CD14-positive monocyte (primary cell): ENCODE data around the gene BICDL1. TPM values are rescaled to one million over a fixed set of nuclear protein-coding genes. Genes with fewer than 3 reads are reported as not detected.

Source experiments
- DNase-seq, 3 donors: peaks; one replicate each; pipeline ENCODE4 v3.0.0-alpha.2; 2011 to 2022
- H2AFZ ChIP-seq: 2 replicates; pipeline ENCODE4 v1.6.0; 2012; ENCODE audit warnings: mild to moderate bottlenecking, low read depth, low read length, inconsistent platforms; ENCODE audit not compliant: insufficient read depth, poor library complexity, severe bottlenecking
- H3K27ac ChIP-seq, 2 donors: 1 replicate in 1 of 2; 2 replicates in 1 of 2; pipeline ENCODE4 v1.5.1; 2012 to 2013; ENCODE audit warnings: low read length in 2 of 2, control low read depth in 1 of 2, inconsistent platforms in 1 of 2, low read depth in 1 of 2, mild to moderate bottlenecking in 1 of 2
- H3K27me3 ChIP-seq, 2 donors: one replicate each; pipeline versions ENCODE4 v1.6.0 to v1.6.1; 2011 to 2013; ENCODE audit warnings: low read length in 2 of 2; ENCODE audit not compliant: control insufficient read depth in 2 of 2, insufficient read depth in 2 of 2
- H3K36me3 ChIP-seq, 2 donors: replicated peaks in 1 of 2; 1 replicate in 1 of 2; 2 replicates in 1 of 2; pipeline versions ENCODE4 v1.5.1 to v1.6.1; 2012 to 2013; ENCODE audit warnings: low read length in 2 of 2, control low read depth in 1 of 2, inconsistent platforms in 1 of 2, mild to moderate bottlenecking in 1 of 2; ENCODE audit not compliant: insufficient read depth in 2 of 2, control insufficient read depth in 1 of 2
- H3K4me1 ChIP-seq, 2 donors: 1 replicate in 1 of 2; 2 replicates in 1 of 2; pipeline versions ENCODE4 v1.5.1 to v1.6.1; 2012 to 2013; ENCODE audit warnings: low read length in 2 of 2, control low read depth in 1 of 2, inconsistent platforms in 1 of 2, mild to moderate bottlenecking in 1 of 2, moderate library complexity in 1 of 2; ENCODE audit not compliant: insufficient read depth in 2 of 2, control insufficient read depth in 1 of 2
- H3K4me2 ChIP-seq: replicated peaks from 2 replicates; pipeline ENCODE3; 2012; ENCODE audit warnings: low read length, moderate library complexity, mild to moderate bottlenecking; ENCODE audit not compliant: poor library complexity, severe bottlenecking; ENCODE audit errors: extremely low read depth
- H3K4me3 ChIP-seq, 3 experiments: fragments of 200-600 bp in 1 of 3; sonication (generic) in 1 of 3; replicated peaks in 1 of 3; 1 replicate in 2 of 3; 2 replicates in 1 of 3; pipeline ENCODE4 v1.5.1; 2011 to 2013; ENCODE audit warnings: low read length in 3 of 3, mild to moderate bottlenecking in 3 of 3, control low read depth in 2 of 3, low read depth in 2 of 3, inconsistent platforms in 1 of 3, moderate library complexity in 1 of 3
- H3K79me2 ChIP-seq: 2 replicates; pipeline ENCODE4 v1.6.0; 2012; ENCODE audit warnings: mild to moderate bottlenecking, control low read depth, inconsistent platforms, low read length, moderate library complexity; ENCODE audit not compliant: insufficient read depth
- H3K9ac ChIP-seq: 2 replicates; pipeline ENCODE4 v1.6.0; 2017; ENCODE audit warnings: low read length, mild to moderate bottlenecking; ENCODE audit not compliant: insufficient read depth, poor library complexity, severe bottlenecking
- H3K9me3 ChIP-seq, 2 donors: replicated peaks in 1 of 2; 1 replicate in 1 of 2; 2 replicates in 1 of 2; pipeline versions ENCODE4 v1.5.1 to v1.6.1; 2012 to 2013; ENCODE audit warnings: low read length in 2 of 2, control low read depth in 1 of 2; ENCODE audit not compliant: control insufficient read depth in 1 of 2, insufficient read depth in 1 of 2
- H4K20me1 ChIP-seq: 2 replicates; pipeline ENCODE4 v1.6.0; 2012; ENCODE audit warnings: mild to moderate bottlenecking, low read length, control low read depth, moderate library complexity; ENCODE audit not compliant: insufficient read depth
- H3K27ac Mint-ChIP-seq, 7 donors: one replicate each; pipeline ENCODE4 v1.8.0; 2020; ENCODE audit warnings: mild to moderate bottlenecking in 7 of 7, mixed read lengths in 7 of 7, moderate library complexity in 6 of 7, inconsistent platforms in 2 of 7
- H3K27me3 Mint-ChIP-seq, 3 donors: one replicate each; pipeline ENCODE4 v1.8.0; 2021 to 2022; ENCODE audit warnings: low read depth in 3 of 3, mild to moderate bottlenecking in 3 of 3, mixed read lengths in 3 of 3, moderate library complexity in 3 of 3, inconsistent platforms in 1 of 3
- H3K36me3 Mint-ChIP-seq, 2 donors: one replicate each; pipeline ENCODE4 v1.8.0; 2020; ENCODE audit warnings: mixed read lengths in 2 of 2, inconsistent platforms in 1 of 2, mild to moderate bottlenecking in 1 of 2
- H3K4me1 Mint-ChIP-seq: one replicate; pipeline ENCODE4 v1.8.0; 2020; ENCODE audit warnings: mild to moderate bottlenecking, mixed read lengths
- H3K4me3 Mint-ChIP-seq, 2 donors: one replicate each; pipeline ENCODE4 v1.8.0; 2020; ENCODE audit warnings: mild to moderate bottlenecking in 2 of 2, mixed read lengths in 2 of 2, moderate library complexity in 1 of 2
- H3K9me3 Mint-ChIP-seq, 7 donors: one replicate each; pipeline ENCODE4 v1.8.0; 2020 to 2022; ENCODE audit warnings: mixed read lengths in 7 of 7, mild to moderate bottlenecking in 6 of 7, moderate library complexity in 6 of 7, inconsistent platforms in 2 of 7
- WGBS: methylation state at CpG from one replicate; pipeline ENCODE4 v1.1.5; 2013; ENCODE audit warnings: missing lambda C conversion rate; ENCODE audit not compliant: insufficient coverage; 5-methylcytosine and 5-hydroxymethylcytosine counted together
- intact Hi-C, 2 donors: fragments of 100-400 bp; cut with micrococcal nuclease; formaldehyde crosslinking; loops; one replicate each; pipeline versions ENCODE4 v1.15.0 to v1.15.1; 2023
- polyA plus RNA-seq, 3 donors: library from polyadenylated mRNA; depleted of rRNA in 1 of 3; unstranded in 2 of 3; stranded (reverse) in 1 of 3; fragments of 300-500 nt in 2 of 3; fragments of >200 nt in 1 of 3; fragmentation: Illumina TruSeq in 2 of 3; gene quantifications; 1 replicate in 2 of 3; 2 replicates in 1 of 3; pipeline ENCODE4 v1.2.3, GENCODE V29; 2012 to 2021
- TF ChIP-seq, protein P1 (sequence below): fragments of 200-600 bp; IDR thresholded peaks from one replicate; pipeline ENCODE4 v1.8.0; 2022; ENCODE audit warnings: antibody characterized with exemption, mild to moderate bottlenecking

Gene BICDL1
- polyA plus RNA-seq, 3 donors = 0.13 TPM; not detected in 2

DNA sequence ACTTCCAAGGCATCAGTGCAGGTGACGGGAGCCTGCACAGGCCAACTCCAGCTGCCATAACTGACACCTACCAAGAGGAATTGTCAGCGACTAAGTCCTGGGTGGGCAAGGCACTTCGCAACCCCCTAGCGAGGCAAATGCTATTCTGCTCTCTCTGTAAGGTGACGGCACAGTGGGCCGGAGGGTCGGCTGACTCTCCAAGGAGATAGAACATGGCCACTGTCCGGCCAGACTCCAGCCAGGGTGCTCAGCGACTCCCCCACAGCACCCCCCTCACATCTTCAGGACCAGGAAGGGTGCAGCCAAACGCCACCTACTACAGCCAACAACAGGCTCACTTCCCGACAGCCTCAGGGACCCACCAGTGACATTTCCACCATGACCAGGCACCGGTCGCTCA is 114.3 kb downstream of the BICDL1 start:
- H3K4me1 Mint-ChIP-seq = peaks cover 10% of the 10 kb centered on the region
- 98% methylated on average over 11 of the region's 13 CpGs for WGBS
- TF ChIP-seq, protein P1, sequence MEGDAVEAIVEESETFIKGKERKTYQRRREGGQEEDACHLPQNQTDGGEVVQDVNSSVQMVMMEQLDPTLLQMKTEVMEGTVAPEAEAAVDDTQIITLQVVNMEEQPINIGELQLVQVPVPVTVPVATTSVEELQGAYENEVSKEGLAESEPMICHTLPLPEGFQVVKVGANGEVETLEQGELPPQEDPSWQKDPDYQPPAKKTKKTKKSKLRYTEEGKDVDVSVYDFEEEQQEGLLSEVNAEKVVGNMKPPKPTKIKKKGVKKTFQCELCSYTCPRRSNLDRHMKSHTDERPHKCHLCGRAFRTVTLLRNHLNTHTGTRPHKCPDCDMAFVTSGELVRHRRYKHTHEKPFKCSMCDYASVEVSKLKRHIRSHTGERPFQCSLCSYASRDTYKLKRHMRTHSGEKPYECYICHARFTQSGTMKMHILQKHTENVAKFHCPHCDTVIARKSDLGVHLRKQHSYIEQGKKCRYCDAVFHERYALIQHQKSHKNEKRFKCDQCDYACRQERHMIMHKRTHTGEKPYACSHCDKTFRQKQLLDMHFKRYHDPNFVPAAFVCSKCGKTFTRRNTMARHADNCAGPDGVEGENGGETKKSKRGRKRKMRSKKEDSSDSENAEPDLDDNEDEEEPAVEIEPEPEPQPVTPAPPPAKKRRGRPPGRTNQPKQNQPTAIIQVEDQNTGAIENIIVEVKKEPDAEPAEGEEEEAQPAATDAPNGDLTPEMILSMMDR = no peak
- H3K4me3 Mint-ChIP-seq = no peak overlapping the region
- H3K4me1 ChIP-seq = peaks cover 8 to 19% of the 10 kb centered on the region in 2 donors
- H3K4me3 ChIP-seq = no peak overlapping the region
- peaks cover 78 to 97% of the 10 kb centered on the region in 2 donors for H3K36me3 Mint-ChIP-seq
- H3K27me3 ChIP-seq = no peaks in the 10 kb centered on the region
- no peak overlapping the region for H2AFZ ChIP-seq
- no peaks in the 10 kb centered on the region for H3K9me3 ChIP-seq
- H3K36me3 ChIP-seq = peaks cover 77 to 98% of the 10 kb centered on the region in 2 donors
- DNase-seq = no peak
- no peak overlapping the region for H3K4me2 ChIP-seq
- peaks cover 97% of the 10 kb centered on the region for H3K79me2 ChIP-seq
- H4K20me1 ChIP-seq = peaks cover 100% of the 10 kb centered on the region
- no peak overlapping the region for H3K27ac ChIP-seq
- no peak overlapping the region for H3K9ac ChIP-seq
- H3K27me3 Mint-ChIP-seq = no peaks in the 10 kb centered on the region
- no peak overlapping the region for H3K27ac Mint-ChIP-seq
- no peaks in the 10 kb centered on the region for H3K9me3 Mint-ChIP-seq
- intact Hi-C loops = no loop called here

DNA sequence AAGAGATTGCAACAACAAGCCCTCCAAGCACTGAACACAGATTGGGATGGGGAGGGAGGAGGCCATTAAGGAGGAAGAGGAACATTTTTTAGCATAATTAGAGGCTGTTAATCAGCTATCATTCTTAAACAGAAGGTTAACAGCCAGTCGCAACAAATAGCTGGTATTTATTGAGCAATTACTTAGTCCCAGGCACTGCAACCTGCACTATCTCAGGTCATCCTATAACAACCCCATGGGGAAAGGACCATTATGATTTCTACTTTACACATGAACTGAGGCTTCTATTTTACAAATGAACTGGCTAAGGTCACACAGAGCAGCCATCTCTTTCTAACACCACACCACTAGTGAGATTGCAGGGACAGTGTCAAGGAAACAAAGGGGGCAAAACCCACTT is 117.1 kb downstream of the BICDL1 start:
- peak overlapping the region in 3 of 7 donors; percentile 3 to 73 (median 34) for H3K27ac Mint-ChIP-seq

More for the DNA sequence above, 117.1 kb downstream of the BICDL1 start:
- no peak overlapping the region for H3K4me3 Mint-ChIP-seq
- TF ChIP-seq, protein P1 = no peak
- no peaks in the 10 kb centered on the region for H3K27me3 Mint-ChIP-seq
- intact Hi-C loops = no loop called here
- H3K4me2 ChIP-seq = no peak overlapping the region
- no CpG with 5 or more reads among the region's 1 CpG for WGBS
- no peak overlapping the region for H2AFZ ChIP-seq
- H3K36me3 ChIP-seq = peaks cover 55 to 75% of the 10 kb centered on the region in 2 donors
- no peak overlapping the region for H3K27ac ChIP-seq
- peaks cover 25% of the 10 kb centered on the region for H3K4me1 Mint-ChIP-seq
- H3K9me3 Mint-ChIP-seq = no peaks in the 10 kb centered on the region
- peaks cover 58 to 78% of the 10 kb centered on the region in 2 donors for H3K36me3 Mint-ChIP-seq
- H3K4me3 ChIP-seq = no peak overlapping the region
- no peaks in the 10 kb centered on the region for H3K9me3 ChIP-seq
- DNase-seq = no peak
- H4K20me1 ChIP-seq = peaks cover 100% of the 10 kb centered on the region
- H3K27me3 ChIP-seq = no peaks in the 10 kb centered on the region
- H3K4me1 ChIP-seq = peaks cover 25 to 36% of the 10 kb centered on the region in 2 donors
- H3K79me2 ChIP-seq = peaks cover 90% of the 10 kb centered on the region
- no peak overlapping the region for H3K9ac ChIP-seq
